ENCODE results near the gene PCNX4.
"Not testable (repeated sequence)": the region's sequence is repeated elsewhere in the genome, so short reads cannot be mapped to it uniquely, and the experiment has no call there.

Gene PCNX4

DNA sequence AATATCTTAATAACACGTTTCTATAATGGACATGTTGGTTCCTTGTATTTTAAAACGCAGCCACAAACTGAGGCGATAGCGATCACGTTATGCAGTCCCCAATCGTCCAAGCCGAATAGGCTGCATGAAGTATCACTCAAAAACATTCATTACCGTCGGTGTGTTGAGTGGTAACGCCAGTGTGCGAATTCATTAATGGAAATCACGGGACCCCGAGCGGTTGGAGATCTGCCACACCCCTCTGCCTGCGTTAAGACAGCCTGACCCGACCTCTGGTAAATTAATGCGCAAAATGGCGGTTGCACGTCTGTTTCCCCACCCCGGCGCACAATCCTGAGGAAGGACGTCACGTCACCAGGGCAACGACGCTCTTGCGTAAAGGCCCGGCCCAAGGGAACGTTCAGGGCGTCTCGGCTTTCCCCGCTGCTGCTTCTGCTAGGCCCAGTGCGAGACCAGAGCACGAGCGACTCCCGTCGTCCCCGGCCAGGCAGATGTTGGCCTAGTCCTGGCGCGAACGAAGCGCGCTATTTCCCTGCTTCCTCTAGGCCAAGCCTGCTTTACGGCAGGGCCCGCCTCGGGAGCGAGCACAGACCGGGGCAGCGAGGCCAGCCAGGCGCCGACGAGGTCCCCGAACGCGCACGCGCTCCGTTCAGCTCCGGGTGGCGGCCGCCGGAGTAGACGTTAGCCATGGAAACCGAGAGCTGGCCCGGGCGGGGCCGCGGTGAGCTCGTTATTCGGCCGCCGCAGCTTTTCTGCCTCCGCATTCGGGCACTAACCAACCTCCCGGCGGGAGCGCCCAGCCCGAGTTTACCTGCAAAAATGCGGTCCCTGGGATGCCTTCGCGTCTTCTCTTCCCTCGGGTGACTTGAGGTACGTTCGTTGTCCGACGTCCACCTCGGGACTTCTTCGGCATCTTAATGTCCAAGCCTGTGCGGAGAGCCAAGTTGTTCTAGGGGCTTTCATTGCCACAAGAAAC, at the start of gene PCNX4:
Gene PCNX4, plus strand, starts transcription at position 374 of the 976 bp plus-strand sequence. CDS start 15,716 bp downstream, outside the sequence.
- DNase-seq, result peak; percentile 99

DNA sequence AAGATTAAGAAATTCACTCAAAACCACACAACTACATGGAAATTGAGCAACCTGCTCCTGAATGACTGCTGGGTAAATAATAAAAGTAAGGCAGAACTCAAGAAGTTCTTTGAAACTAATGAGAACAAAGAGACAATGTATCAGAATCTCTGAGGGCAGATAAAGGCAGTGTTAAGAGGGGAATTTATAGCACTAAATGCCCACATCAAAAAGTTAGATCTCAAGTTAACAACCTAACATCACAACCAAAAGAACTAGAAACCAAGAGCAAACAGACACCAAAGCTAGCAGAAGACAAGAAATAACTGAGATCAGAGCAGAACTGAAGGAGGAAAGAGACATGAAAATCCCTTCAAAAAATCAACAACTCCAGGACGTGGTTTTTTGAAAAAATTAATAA, 43.7 kb upstream of the PCNX4 start:
- not testable (repeated sequence) for DNase-seq

GRCh38 chr14:60051721-60052221, 40.0 kb upstream of the PCNX4 start:
- no peak for DNase-seq

DNA sequence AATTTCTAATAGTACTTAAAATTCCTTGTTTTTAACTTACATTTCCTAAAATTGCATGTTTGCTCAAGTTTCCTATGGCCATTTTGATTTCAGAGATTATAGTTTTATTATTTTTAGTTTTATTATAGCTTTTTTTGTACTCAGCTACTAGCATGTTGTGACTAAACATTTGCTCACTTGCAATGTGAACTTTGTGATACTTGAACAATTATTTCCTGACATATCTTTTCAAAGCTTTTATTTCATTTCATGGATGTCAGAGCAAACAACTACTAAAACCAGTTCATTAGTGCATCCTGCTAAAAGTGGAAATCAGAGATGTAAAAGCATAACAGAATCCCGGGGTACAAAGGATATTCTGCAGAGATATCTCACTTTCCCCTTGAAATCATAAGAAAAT, 33.6 kb upstream of the PCNX4 start:
- DNase-seq, result no peak

DNA sequence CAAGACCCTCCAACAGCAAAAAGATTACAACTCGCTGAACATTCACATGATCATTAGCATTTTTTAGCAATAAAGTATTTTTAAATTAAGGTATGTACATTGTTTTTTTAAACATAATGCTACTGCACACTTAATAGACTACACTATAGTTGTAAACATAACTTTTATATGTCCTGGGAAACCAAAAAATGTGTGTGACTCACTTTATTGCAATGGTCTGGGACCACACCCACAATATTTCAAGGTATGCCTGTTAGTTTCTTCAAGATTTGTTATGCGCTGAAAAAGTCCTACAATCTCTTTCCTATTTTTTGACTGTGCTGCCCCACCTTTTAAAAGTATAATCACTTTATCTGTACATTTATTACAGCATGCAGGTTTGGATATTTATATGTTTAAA, 30.4 kb upstream of the PCNX4 start:
- peak; percentile 10 for DNase-seq

GRCh38 chr14:60064491-60065072, 27.1 kb upstream of the PCNX4 start:
- peak; percentile 32 for DNase-seq

DNA sequence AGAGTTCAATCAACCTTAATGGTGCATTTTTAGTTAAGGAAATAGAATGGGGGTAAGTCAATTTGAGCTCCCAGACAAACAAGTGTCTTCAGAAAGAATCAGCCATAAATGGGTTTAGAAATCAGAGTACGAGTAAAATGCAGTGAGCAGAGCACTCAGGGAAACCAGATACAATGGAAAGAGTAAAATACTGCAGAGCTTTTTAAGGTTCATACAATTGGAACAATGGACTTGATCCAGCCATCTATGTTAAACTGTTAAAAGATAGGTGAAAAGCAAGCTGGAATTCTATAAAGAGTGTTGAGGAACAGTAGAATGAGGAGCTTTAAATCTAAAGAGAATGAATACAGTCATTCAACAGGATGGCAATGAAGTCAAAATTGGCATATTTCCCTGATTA, 23.8 kb upstream of the PCNX4 start:
- no peak for DNase-seq

DNA sequence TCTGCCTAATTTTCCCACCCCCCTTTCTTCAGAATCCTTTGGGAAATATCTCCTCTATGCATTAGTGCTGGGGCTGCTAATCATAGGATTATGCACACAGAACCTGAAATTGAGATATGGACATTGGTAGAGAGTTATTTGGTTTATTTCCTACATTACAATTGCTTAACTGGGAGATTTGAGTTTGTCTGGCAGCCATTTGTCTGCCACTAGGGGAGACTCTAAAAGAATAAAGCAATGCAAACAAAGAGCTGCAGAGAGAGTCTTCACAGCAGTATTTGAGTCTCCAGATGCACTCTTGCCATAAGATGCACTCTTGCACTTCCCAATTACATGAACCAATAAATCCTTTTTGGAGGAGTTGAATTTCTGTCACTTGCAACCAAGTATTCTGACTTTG, 12.0 kb upstream of the PCNX4 start:
- no peak for DNase-seq

GRCh38 chr14:60085085-60085484, 6.6 kb upstream of the PCNX4 start:
- no peak for DNase-seq

- DNase-seq, result no peak
Measured at GRCh38 chr14:60085693-60086092, 6.0 kb upstream of the PCNX4 start.

DNA sequence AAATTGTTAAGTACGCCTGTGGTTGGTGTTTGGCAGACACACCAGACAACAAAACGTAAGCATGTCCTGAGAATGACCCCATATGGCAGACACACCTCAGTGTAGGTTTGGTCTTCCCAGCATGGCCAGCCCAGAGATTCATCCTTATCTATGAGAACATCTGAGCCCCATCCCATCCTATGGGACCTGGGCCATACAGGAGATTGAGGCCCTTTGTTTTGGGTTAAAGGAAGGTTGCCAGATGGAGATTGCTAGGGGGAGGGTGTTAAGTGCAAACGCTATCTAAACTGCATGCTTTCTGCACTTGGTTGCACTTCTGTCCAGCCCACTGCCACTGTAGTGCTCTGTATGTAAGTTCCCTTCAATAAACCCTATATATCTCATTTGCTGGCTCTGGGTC, 4.1 kb upstream of the PCNX4 start:
- no peak for DNase-seq

- no peak for DNase-seq
Measured at GRCh38 chr14:60089221-60089620, 2.5 kb upstream of the PCNX4 start.

DNA sequence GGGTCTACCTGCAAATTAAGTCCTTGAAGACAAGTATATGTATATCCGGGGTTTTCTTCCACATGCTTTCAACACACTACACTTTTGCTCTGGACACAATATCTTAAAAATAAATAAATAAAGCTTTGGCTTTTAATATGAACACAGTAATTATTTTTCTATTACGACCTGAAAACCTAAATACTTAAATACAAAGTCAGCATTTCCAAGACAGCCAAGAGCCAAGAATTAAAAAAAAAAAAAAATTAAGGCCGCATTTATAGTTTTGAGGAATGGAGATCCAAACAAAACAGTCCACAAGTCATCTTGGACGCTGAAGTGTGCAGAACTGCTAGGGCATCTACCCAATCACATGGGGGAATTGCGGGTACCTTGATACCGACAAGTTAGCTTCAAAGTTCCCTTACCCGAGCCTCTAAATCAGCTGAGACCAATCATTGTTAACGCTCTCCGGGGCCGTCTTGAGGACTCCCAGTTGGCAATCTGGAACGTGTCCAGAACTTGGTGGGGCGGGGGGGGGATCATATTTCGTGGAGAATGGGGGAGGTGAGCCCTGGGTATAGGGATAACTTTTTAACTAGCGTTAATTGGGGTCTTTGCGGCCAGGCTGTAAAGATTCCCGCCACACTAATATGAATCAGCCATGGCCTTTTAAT, 731 bp upstream of the PCNX4 start:
- peak; percentile 67 for DNase-seq

DNA sequence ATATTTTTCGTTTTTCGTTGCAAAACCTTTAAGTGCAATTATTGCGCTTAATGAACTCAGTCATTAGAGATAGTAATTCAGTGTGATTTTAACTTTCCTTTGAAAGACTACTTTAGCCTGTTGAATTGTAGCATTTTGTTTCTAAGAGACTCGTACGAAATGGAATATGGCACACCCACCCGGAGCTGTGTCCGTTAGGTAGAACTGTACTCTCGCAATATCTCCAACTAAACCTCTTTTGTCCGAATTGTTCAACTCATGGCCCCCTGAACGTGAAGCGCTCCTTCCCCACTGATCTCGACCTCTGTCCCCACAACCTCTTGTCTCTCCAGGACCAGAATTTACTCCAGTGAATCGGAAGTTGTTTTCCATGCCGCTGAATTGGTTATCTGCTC, 800 bp downstream of the PCNX4 start:
- DNase-seq, result peak; percentile 39

GRCh38 chr14:60093080-60093479, 1.4 kb downstream of the PCNX4 start:
- DNase-seq, result no peak

- DNase-seq, result no peak
Measured at GRCh38 chr14:60093606-60094005, 1.9 kb downstream of the PCNX4 start.

DNA sequence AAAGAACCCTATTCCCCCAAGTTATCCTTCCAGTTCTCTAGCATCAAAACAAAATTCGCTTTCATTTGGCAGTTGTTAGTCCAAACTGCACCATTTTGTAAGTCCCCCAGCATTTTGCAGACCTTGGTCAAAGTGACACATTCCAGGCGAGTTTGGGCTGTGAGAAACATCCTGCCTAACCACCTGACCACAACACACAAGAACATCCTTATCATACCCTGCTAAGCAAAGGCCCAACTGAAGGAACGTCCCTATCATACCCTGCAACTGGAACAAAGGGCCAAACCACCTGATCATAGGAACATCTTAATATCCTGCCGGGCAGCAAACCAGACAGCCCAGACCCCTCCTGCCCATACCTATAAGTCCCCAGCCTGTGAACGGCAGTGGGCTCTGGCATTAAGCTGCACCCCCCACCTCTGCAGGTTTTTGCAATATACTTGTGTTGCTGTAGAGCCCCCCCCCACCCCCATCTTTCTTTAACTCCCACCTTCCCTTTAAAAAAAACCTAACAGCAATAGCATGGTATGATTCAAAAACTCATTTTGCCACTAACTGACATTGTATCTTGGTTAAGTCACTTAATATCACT, 2.7 kb downstream of the PCNX4 start:
- peak; percentile 88 for DNase-seq

- no peak for DNase-seq
Measured at GRCh38 chr14:60095231-60095630, 3.5 kb downstream of the PCNX4 start.

DNA sequence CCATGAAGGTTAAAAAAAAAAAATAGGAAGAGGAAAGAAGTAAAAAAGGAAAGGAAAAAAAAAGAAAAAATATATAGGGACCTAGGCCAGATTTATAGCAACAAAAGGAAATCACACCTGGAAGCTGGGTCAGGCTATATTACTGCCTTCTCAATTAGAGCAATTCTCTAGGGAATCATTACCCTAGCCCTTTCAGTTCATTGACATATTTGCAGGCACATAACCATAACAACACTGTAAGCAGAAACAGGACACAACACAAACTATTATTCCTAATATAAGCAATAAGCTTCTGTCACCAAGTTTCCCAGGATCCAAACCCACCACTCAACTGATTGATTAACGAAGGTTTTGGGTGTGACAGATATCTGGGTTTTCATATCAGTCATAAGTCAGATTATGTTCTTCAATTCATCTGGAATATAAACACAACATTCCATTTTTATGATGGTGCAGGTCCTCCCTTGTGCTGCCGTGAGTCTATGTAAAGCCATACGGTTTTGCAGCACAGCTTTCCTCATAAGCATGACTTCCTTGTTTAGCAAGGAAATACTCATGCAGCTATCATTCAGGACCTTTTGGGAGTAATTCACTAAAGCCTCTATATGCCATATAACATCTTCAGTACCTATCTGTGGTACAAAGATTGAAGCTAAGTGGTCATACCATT, 4.2 kb downstream of the PCNX4 start:
- DNase-seq, result peak; percentile 84

DNA sequence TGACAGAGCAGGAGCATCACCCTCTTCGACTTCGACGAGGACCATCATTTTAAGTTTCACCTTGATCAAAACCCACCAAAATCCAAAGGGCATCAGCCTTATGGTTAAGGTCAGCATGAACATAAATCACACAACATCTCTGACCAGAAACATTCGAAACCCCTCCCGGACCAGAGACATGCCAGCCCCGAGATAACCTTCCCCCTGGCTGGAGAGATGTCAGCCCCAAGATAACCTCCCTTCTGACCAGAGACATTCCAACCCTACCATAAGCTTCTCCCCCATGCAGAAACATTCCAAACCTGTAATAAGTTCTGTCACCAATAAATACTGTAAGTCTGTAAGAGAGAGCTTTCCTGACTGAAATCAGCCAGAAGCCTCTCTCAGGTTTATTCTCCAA, 6.3 kb downstream of the PCNX4 start:
- DNase-seq, result no peak

DNA sequence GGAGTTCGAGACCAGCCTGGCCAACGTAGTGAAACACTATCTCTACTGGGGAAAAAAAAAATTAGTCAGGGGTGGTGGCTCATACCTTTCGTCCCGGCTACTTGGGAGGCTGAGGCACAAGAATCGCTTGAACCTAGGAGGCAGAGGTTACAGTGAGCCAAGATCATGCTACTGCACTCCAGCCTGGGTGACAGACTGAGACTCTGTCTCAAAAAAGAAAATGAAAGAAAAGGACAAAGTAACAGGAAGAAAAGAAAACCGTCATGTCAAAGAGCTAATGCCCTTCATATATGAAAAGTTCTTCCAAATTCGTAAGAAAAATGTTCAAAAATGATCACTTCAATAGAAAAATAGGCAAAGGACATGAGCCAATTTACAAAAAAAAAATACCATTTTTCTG, 8.1 kb downstream of the PCNX4 start:
- DNase-seq, result not testable (repeated sequence)

- peak; percentile 37 for DNase-seq
Measured at GRCh38 chr14:60101786-60102185, 10.1 kb downstream of the PCNX4 start.

DNA sequence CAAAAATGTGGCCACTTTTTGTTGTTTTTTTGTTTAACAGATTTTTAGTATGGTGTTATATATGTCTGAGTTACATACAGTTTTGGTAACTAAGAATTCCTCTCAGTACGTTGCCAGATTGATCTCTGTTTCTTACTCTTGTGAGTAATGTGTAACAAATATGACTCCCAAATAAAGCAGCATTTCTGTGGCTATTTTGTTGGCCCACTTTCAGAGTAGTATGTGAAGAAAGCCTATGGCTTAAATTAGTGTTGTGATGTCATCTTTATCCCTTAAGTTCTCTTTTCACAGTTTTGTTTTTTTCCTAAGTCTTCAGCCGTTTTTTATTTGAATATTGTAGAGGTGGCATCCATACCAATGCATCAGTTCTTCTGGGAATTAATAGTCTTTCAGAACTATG, 10.7 kb downstream of the PCNX4 start:
- peak; percentile 85 for DNase-seq
